CD4-positive, alpha-beta T cell treated with Interleukin-17A for 4 hours (primary cell): ENCODE data around the gene STRADA.

Source experiments
- DNase-seq: peaks from one replicate; pipeline ENCODE4 v3.0.0-alpha.2; 2020; ENCODE audit warnings: mixed read lengths

STRADA gene

GRCh38 chr17:63682441-63682840 is 59.2 kb downstream of the STRADA start:
- DNase-seq, result no peak

- no peak for DNase-seq
Observed at GRCh38 chr17:63681530-63681929, 60.1 kb downstream of the STRADA start.

- DNase-seq, result no peak
Observed at GRCh38 chr17:63680700-63681099, 60.9 kb downstream of the STRADA start.

- no peak for DNase-seq
Observed at GRCh38 chr17:63679214-63679613, 62.4 kb downstream of the STRADA start.

- no peak for DNase-seq
Observed at GRCh38 chr17:63676584-63676983, 65.0 kb downstream of the STRADA start.

- DNase-seq, result no peak
Observed at GRCh38 chr17:63675607-63676546, 65.7 kb downstream of the STRADA start.

- no peak for DNase-seq
Observed at GRCh38 chr17:63675231-63675606, 66.4 kb downstream of the STRADA start.

GRCh38 chr17:63672856-63673255 is 68.7 kb downstream of the STRADA start:
- DNase-seq, result no peak

GRCh38 chr17:63665527-63666214 is 75.9 kb downstream of the STRADA start:
- no peak for DNase-seq

- DNase-seq, result no peak
Observed at GRCh38 chr17:63659850-63660249, 81.7 kb downstream of the STRADA start.

GRCh38 chr17:63658366-63658765 is 83.2 kb downstream of the STRADA start:
- no peak for DNase-seq

GRCh38 chr17:63657786-63658185 is 83.8 kb downstream of the STRADA start:
- DNase-seq, result no peak

GRCh38 chr17:63653050-63653449 is 88.5 kb downstream of the STRADA start:
- DNase-seq, result no peak
